DLD1 (cell line): ENCODE measurements around the gene ATF4.

ENCODE experiments used
- in situ Hi-C: cut with HindIII; loops from 2 replicates; pipeline ENCODE4 v1.10.0; 2017; ENCODE audit warnings: low sequenced_read_pairs

Gene ATF4

GRCh38 chr22:39520226-39521105 is at the start of gene ATF4:
ATF4 (plus strand) TSS chr22:39520562; CDS start chr22:39521446, 884 bp downstream.
- in situ Hi-C loops: no loop called here

- in situ Hi-C loops: no loop called here
Measured at GRCh38 chr22:39471381-39472141, 48.8 kb upstream of the ATF4 start.

GRCh38 chr22:39472570-39473556 is 47.5 kb upstream of the ATF4 start:
- in situ Hi-C loops: no loop called here

- in situ Hi-C loops: no loop called here
Measured at GRCh38 chr22:39473851-39474250, 46.5 kb upstream of the ATF4 start.

- in situ Hi-C loops: loop anchor here (25.0 kb wide), 1 partner anchor 112 kb away; no protein-coding TSS in a partner anchor
Measured at GRCh38 chr22:39474351-39475111, 45.8 kb upstream of the ATF4 start.

- in situ Hi-C loops: loop anchor here (25.0 kb wide), 1 partner anchor 113 kb away; no protein-coding TSS in a partner anchor
Measured at GRCh38 chr22:39475337-39475736, 45.0 kb upstream of the ATF4 start.

- in situ Hi-C loops: loop anchor here (25.0 kb wide), 1 partner anchor 114 kb away; no protein-coding TSS in a partner anchor
Measured at GRCh38 chr22:39475902-39476301, 44.5 kb upstream of the ATF4 start.

- in situ Hi-C loops: loop anchor here (25.0 kb wide), 1 partner anchor 114 kb away; no protein-coding TSS in a partner anchor
Measured at GRCh38 chr22:39476664-39477063, 43.7 kb upstream of the ATF4 start.

GRCh38 chr22:39477542-39477941 is 42.8 kb upstream of the ATF4 start:
- in situ Hi-C loops: loop anchor here (25.0 kb wide), 1 partner anchor 115 kb away; no protein-coding TSS in a partner anchor

- in situ Hi-C loops: loop anchor here (25.0 kb wide), 1 partner anchor 116 kb away; no protein-coding TSS in a partner anchor
Measured at GRCh38 chr22:39478441-39478850, 41.9 kb upstream of the ATF4 start.

- in situ Hi-C loops: loop anchor here (25.0 kb wide), 1 partner anchor 117 kb away; no protein-coding TSS in a partner anchor
Measured at GRCh38 chr22:39479254-39479653, 41.1 kb upstream of the ATF4 start.

- in situ Hi-C loops: loop anchor here (25.0 kb wide), 1 partner anchor 118 kb away; no protein-coding TSS in a partner anchor
Measured at GRCh38 chr22:39480557-39480956, 39.8 kb upstream of the ATF4 start.

GRCh38 chr22:39481054-39481453 is 39.3 kb upstream of the ATF4 start:
- in situ Hi-C loops: loop anchor here (25.0 kb wide), 1 partner anchor 119 kb away; no protein-coding TSS in a partner anchor

GRCh38 chr22:39481595-39481994 is 38.8 kb upstream of the ATF4 start:
- in situ Hi-C loops: loop anchor here (25.0 kb wide), 1 partner anchor 119 kb away; no protein-coding TSS in a partner anchor

- in situ Hi-C loops: loop anchor here (25.0 kb wide), 1 partner anchor 120 kb away; no protein-coding TSS in a partner anchor
Measured at GRCh38 chr22:39482768-39483167, 37.6 kb upstream of the ATF4 start.

- in situ Hi-C loops: loop anchor here (25.0 kb wide), 1 partner anchor 125 kb away; no protein-coding TSS in a partner anchor
Measured at GRCh38 chr22:39486951-39487825, 33.2 kb upstream of the ATF4 start.

GRCh38 chr22:39487826-39488520 is 32.4 kb upstream of the ATF4 start:
- in situ Hi-C loops: loop anchor here (25.0 kb wide), 1 partner anchor 126 kb away; no protein-coding TSS in a partner anchor
